NT2/D1 (cell line): ENCODE data around the gene FLNB.

Source experiments
- DNase-seq: peaks from one replicate; pipeline ENCODE4 v3.0.0-alpha.2; 2011; ENCODE audit warnings: low read depth, low spot score
- H3K27me3 ChIP-seq: 2 replicates; pipeline ENCODE4 v1.6.0; 2011; ENCODE audit warnings: mild to moderate bottlenecking; ENCODE audit not compliant: insufficient read length, insufficient read depth
- H3K36me3 ChIP-seq: 2 replicates; pipeline ENCODE4 v1.6.1; 2011; ENCODE audit warnings: mild to moderate bottlenecking, low read length, mixed read lengths; ENCODE audit not compliant: insufficient read depth, insufficient read length
- H3K4me1 ChIP-seq: 2 replicates; pipeline ENCODE4 v1.5.1; 2011; ENCODE audit not compliant: insufficient read depth, insufficient read length
- H3K4me3 ChIP-seq: 2 replicates; pipeline ENCODE4 v1.5.1; 2011; ENCODE audit warnings: low read depth; ENCODE audit not compliant: insufficient read length
- H3K9ac ChIP-seq: 2 replicates; pipeline ENCODE4 v1.6.0; 2011; ENCODE audit warnings: low read depth; ENCODE audit not compliant: insufficient read length
- H3K9me3 ChIP-seq: 2 replicates; pipeline ENCODE4 v1.5.1; 2011; ENCODE audit warnings: mild to moderate bottlenecking, low read length; ENCODE audit not compliant: insufficient read depth
- SUZ12 ChIP-seq: IDR thresholded peaks from 2 replicates; pipeline ENCODE4 v1.6.1; 2011; ENCODE audit not compliant: insufficient read length, insufficient read depth; ENCODE audit errors: extremely low read depth
- YY1 ChIP-seq: IDR thresholded peaks from 2 replicates; pipeline ENCODE4 v1.6.1; 2011; ENCODE audit not compliant: insufficient read length, insufficient read depth
- ZNF274 ChIP-seq: IDR thresholded peaks from 2 replicates; pipeline ENCODE4 v1.6.1; 2011; ENCODE audit warnings: mild to moderate bottlenecking, low read depth, low read length

The FLNB gene

GRCh38 chr3:58169371-58169770 is 161.1 kb downstream of the FLNB start:
- Histone ChIP-seq H3K27me3 (no peaks in the 10 kb centered on the region), H3K9ac (no peak overlapping the region), H3K4me3 (no peak overlapping the region), H3K4me1 (peaks cover 25% of the 10 kb centered on the region), H3K36me3 (peaks cover 69% of the 10 kb centered on the region), H3K9me3 (no peaks in the 10 kb centered on the region)
- no peak for DNase-seq
- TF ChIP-seq SUZ12 (no peak), ZNF274 (no peak), YY1 (no peak)

- no peak for TF ChIP-seq ZNF274
- no peak for TF ChIP-seq YY1
- TF ChIP-seq SUZ12, result no peak
- Histone ChIP-seq H3K27me3 (no peaks in the 10 kb centered on the region), H3K9ac (no peak overlapping the region), H3K36me3 (peaks cover 62% of the 10 kb centered on the region), H3K4me3 (no peak overlapping the region), H3K9me3 (no peaks in the 10 kb centered on the region), H3K4me1 (peaks cover 14% of the 10 kb centered on the region)
- DNase-seq, result no peak
These were observed 162.2 kb downstream of the FLNB start for GRCh38 chr3:58170376-58170775.

GRCh38 chr3:58171126-58171525 is 162.9 kb downstream of the FLNB start:
- no peak for DNase-seq
- no peak for TF ChIP-seq SUZ12
- TF ChIP-seq YY1, result no peak
- no peak for TF ChIP-seq ZNF274
- H3K4me3 ChIP-seq, result no peak overlapping the region
- peaks cover 20% of the 10 kb centered on the region for H3K4me1 ChIP-seq
- H3K36me3 ChIP-seq, result peaks cover 57% of the 10 kb centered on the region
- H3K9me3 ChIP-seq, result no peaks in the 10 kb centered on the region
- no peaks in the 10 kb centered on the region for H3K27me3 ChIP-seq
- H3K9ac ChIP-seq, result no peak overlapping the region

GRCh38 chr3:58173029-58173668 is 164.9 kb downstream of the FLNB start:
- peaks cover 42% of the 10 kb centered on the region for H3K36me3 ChIP-seq
- no peaks in the 10 kb centered on the region for H3K27me3 ChIP-seq
- H3K9me3 ChIP-seq, result no peaks in the 10 kb centered on the region
- peaks cover 19% of the 10 kb centered on the region for H3K4me1 ChIP-seq
- TF ChIP-seq YY1 (no peak), SUZ12 (no peak), ZNF274 (no peak)
- no peak overlapping the region for H3K9ac ChIP-seq
- H3K4me3 ChIP-seq, result no peak overlapping the region
- no peak for DNase-seq

GRCh38 chr3:58173669-58174398 is 165.6 kb downstream of the FLNB start:
- DNase-seq, result no peak
- no peaks in the 10 kb centered on the region for H3K9me3 ChIP-seq
- no peak overlapping the region for H3K4me3 ChIP-seq
- peaks cover 23% of the 10 kb centered on the region for H3K4me1 ChIP-seq
- no peak for TF ChIP-seq YY1
- no peak for TF ChIP-seq SUZ12
- TF ChIP-seq ZNF274, result no peak
- peaks cover 35% of the 10 kb centered on the region for H3K36me3 ChIP-seq
- no peaks in the 10 kb centered on the region for H3K27me3 ChIP-seq
- no peak overlapping the region for H3K9ac ChIP-seq

- Histone ChIP-seq H3K4me3 (no peak overlapping the region), H3K9ac (peak overlapping the region; percentile 29), H3K4me1 (peaks cover 23% of the 10 kb centered on the region), H3K27me3 (no peaks in the 10 kb centered on the region), H3K9me3 (no peaks in the 10 kb centered on the region), H3K36me3 (peaks cover 23% of the 10 kb centered on the region)
- DNase-seq, result no peak
- no peak for TF ChIP-seq YY1
- no peak for TF ChIP-seq SUZ12
- TF ChIP-seq ZNF274, result no peak
These were observed 166.9 kb downstream of the FLNB start for GRCh38 chr3:58175187-58175436.

GRCh38 chr3:58175437-58176184 is 167.4 kb downstream of the FLNB start:
- Histone ChIP-seq H3K9ac (peak overlapping the region; percentile 29), H3K27me3 (peaks cover 2% of the 10 kb centered on the region), H3K4me1 (peaks cover 23% of the 10 kb centered on the region), H3K36me3 (peaks cover 18% of the 10 kb centered on the region), H3K9me3 (no peaks in the 10 kb centered on the region), H3K4me3 (no peak overlapping the region)
- DNase-seq, result no peak
- no peak for TF ChIP-seq SUZ12
- no peak for TF ChIP-seq YY1
- no peak for TF ChIP-seq ZNF274
